A549 (cell line): ENCODE measurements around the gene ITPKB. TPM values are rescaled to one million over a fixed set of nuclear protein-coding genes. Genes with fewer than 3 reads are reported as not detected.

Experiments
- ATAC-seq, 2 experiments: fragments of 200-7000 bp in 1 of 2; fragments of >200 bp in 1 of 2; cut with Nextera tagmentation in 1 of 2; cut with Tn5 transposase in 1 of 2; 3 replicates each; pipeline versions ENCODE4 v1.8.0 to v1.9.1; 2018 to 2020; ENCODE audit warnings: mild to moderate bottlenecking in 1 of 2, moderate library complexity in 1 of 2
- CTCF ChIA-PET: fragments of 300-600 bp; sonication (Branson Sonifier 250); formaldehyde crosslinking; extraction: SDS; loops from one replicate; lab custom pipeline; 2021; ENCODE audit warnings: antibody characterized with exemption, inconsistent platforms; lab: Yijun Ruan, JAX
- POLR2A ChIA-PET: fragments of 350-600 bp; formaldehyde crosslinking; extraction: SDS; loops from one replicate; lab custom pipeline; 2021; ENCODE audit warnings: antibody characterized with exemption, inconsistent platforms; lab: Yijun Ruan, JAX
- DNase-seq, 2 experiments: peaks; one replicate each; pipeline versions ENCODE4 v3.0.0 to v3.0.0-alpha.2; 2011 to 2016; ENCODE audit warnings: low read depth in 1 of 2, low spot score in 1 of 2
- FAIRE-seq: peaks from 2 replicates; lab custom pipeline; 2011; peaks lifted over from hg19 to GRCh38; lab: Jason Lieb, UNC
- H3K27ac ChIP-seq, 2 experiments: fragments of >200 bp; sonication (Bioruptor Twin); formaldehyde crosslinking; 3 replicates each; pipeline ENCODE4 v1.5.1; 2016 to 2017
- H3K4me1 ChIP-seq: fragments of >200 bp; sonication (Bioruptor Twin); formaldehyde crosslinking; 3 replicates; pipeline ENCODE4 v1.6.1; 2016
- H3K4me2 ChIP-seq: fragments of >200 bp; sonication (Bioruptor Twin); formaldehyde crosslinking; 3 replicates; pipeline ENCODE4 v1.6.1; 2016
- H3K4me3 ChIP-seq: fragments of >200 bp; sonication (Bioruptor Twin); formaldehyde crosslinking; 3 replicates; pipeline ENCODE4 v1.5.1; 2016
- H3K9me3 ChIP-seq: fragments of >200 bp; sonication (Bioruptor Twin); formaldehyde crosslinking; 3 replicates; pipeline ENCODE4 v1.6.1; 2016
- BHLHE40 ChIP-seq: IDR thresholded peaks from 2 replicates; pipeline ENCODE4 v1.6.1; 2012; ENCODE audit warnings: low read depth, low read length, inconsistent platforms
- CBX2 ChIP-seq: fragments of 200-600 bp; sonication (generic); IDR thresholded peaks from 2 replicates; pipeline ENCODE4 v1.6.1; 2016; ENCODE audit warnings: low read depth, mild to moderate bottlenecking, borderline replicate concordance
- CHD2 ChIP-seq: fragments of 150-350 bp; IDR thresholded peaks from 2 replicates; pipeline ENCODE4 v1.6.1; 2014; ENCODE audit warnings: low read length; ENCODE audit not compliant: partially characterized antibody
- CHD4 ChIP-seq: fragments of 200-600 bp; sonication (generic); IDR thresholded peaks from 2 replicates; pipeline ENCODE4 v1.6.1; 2016; ENCODE audit warnings: antibody characterized with exemption, mild to moderate bottlenecking, borderline replicate concordance
- EHMT2 ChIP-seq: fragments of 200-600 bp; sonication (generic); IDR thresholded peaks from 2 replicates; pipeline ENCODE4 v1.6.1; 2016; ENCODE audit warnings: antibody characterized with exemption, low read depth, mild to moderate bottlenecking, moderate library complexity
- EP300 ChIP-seq, 2 experiments: fragments of >200 bp; sonication (Bioruptor Twin); formaldehyde crosslinking; IDR thresholded peaks; 2 replicates in 1 of 2; 3 replicates in 1 of 2; pipeline ENCODE4 v1.6.1; 2016 to 2017
- ESRRA ChIP-seq: fragments of 150-350 bp; IDR thresholded peaks from 2 replicates; pipeline ENCODE4 v1.6.1; 2014; ENCODE audit warnings: mild to moderate bottlenecking, low read length, borderline replicate concordance
- FOSB ChIP-seq: fragments of 250-450 bp; sonication (Bioruptor Pico); IDR thresholded peaks from 2 replicates; pipeline ENCODE4 v1.5.0; 2020; ENCODE audit warnings: mild to moderate bottlenecking, moderate library complexity
- FOXS1 ChIP-seq: fragments of 250-450 bp; sonication (Bioruptor Pico); IDR thresholded peaks from 2 replicates; pipeline ENCODE4 v1.5.0; 2020; ENCODE audit warnings: mild to moderate bottlenecking, moderate library complexity
- HEYL ChIP-seq: fragments of 250-450 bp; sonication (Bioruptor Pico); IDR thresholded peaks from 2 replicates; pipeline ENCODE4 v1.8.0; 2021; ENCODE audit warnings: mild to moderate bottlenecking, moderate library complexity
- HOXA7 ChIP-seq: fragments of 250-450 bp; sonication (Bioruptor Pico); IDR thresholded peaks from 2 replicates; pipeline ENCODE4 v1.5.0; 2020; ENCODE audit warnings: mild to moderate bottlenecking, moderate library complexity
- HOXB13 ChIP-seq: fragments of 250-450 bp; sonication (Bioruptor Pico); IDR thresholded peaks from 2 replicates; pipeline ENCODE4 v1.5.0; 2020; ENCODE audit warnings: low read depth, mild to moderate bottlenecking, moderate library complexity
- JUNB ChIP-seq: fragments of >200 bp; sonication (Bioruptor Twin); formaldehyde crosslinking; IDR thresholded peaks from 2 replicates; pipeline ENCODE4 v1.6.1; 2016
- NFE2L2 ChIP-seq: fragments of 150-350 bp; conservative IDR thresholded peaks from 2 replicates; pipeline ENCODE4 v1.6.1; 2014; ENCODE audit warnings: low read length
- POLR2A ChIP-seq: IDR thresholded peaks from 2 replicates; pipeline ENCODE4 v1.6.1; 2012; ENCODE audit warnings: mild to moderate bottlenecking, low read length
- RAD21 ChIP-seq, 2 experiments: fragments of >200 bp in 1 of 2; sonication (Bioruptor Twin) in 1 of 2; formaldehyde crosslinking in 1 of 2; IDR thresholded peaks in 1 of 2; conservative IDR thresholded peaks in 1 of 2; 2 replicates in 1 of 2; 3 replicates in 1 of 2; pipeline ENCODE4 v1.6.1; 2012 to 2018; ENCODE audit warnings: inconsistent platforms in 1 of 2
- RCOR1 ChIP-seq: fragments of 150-350 bp; IDR thresholded peaks from 2 replicates; pipeline ENCODE4 v1.6.1; 2014; ENCODE audit warnings: antibody characterized with exemption, low read length, low read depth
- RNF2 ChIP-seq: fragments of 200-600 bp; sonication (generic); IDR thresholded peaks from 2 replicates; pipeline ENCODE4 v1.6.1; 2016; ENCODE audit warnings: low read depth, mild to moderate bottlenecking, antibody characterized with exemption, moderate library complexity, borderline replicate concordance
- SMC3 ChIP-seq: fragments of >200 bp; sonication (Bioruptor Twin); formaldehyde crosslinking; IDR thresholded peaks from 3 replicates; pipeline ENCODE4 v1.6.1; 2018; ENCODE audit warnings: inconsistent platforms
- SREBF2 ChIP-seq: fragments of 450-650 bp; IDR thresholded peaks from 2 replicates; pipeline ENCODE4 v1.6.1; 2014; ENCODE audit warnings: mild to moderate bottlenecking, moderate library complexity
- TP53 ChIP-seq: fragments of 250-450 bp; sonication (Bioruptor Pico); IDR thresholded peaks from 2 replicates; pipeline ENCODE4 v1.5.0; 2021; ENCODE audit warnings: mild to moderate bottlenecking, moderate library complexity
- WGBS: methylation state at CpG from one replicate; pipeline ENCODE4 v1.1.6; 2017; ENCODE audit errors: missing lambda C conversion rate; 5-methylcytosine and 5-hydroxymethylcytosine counted together
- polyA plus RNA-seq, 4 experiments: library from polyadenylated mRNA; depleted of rRNA in 3 of 4; stranded (reverse); fragments of >200 nt; fragmentation: RNase III in 1 of 4; extraction: RNeasy Plus Mini Kit Qiagen cat#74134 plus additional on column Dnase treatment in 1 of 4; gene quantifications; 2 replicates in 3 of 4; 3 replicates in 1 of 4; pipeline ENCODE4 v1.2.3, GENCODE V29; 2011 to 2017
- TF ChIP-seq, protein P1 (sequence below): fragments of 250-450 bp; sonication (Bioruptor Pico); IDR thresholded peaks from 2 replicates; pipeline ENCODE4 v1.5.0; 2021; ENCODE audit warnings: mild to moderate bottlenecking, moderate library complexity, borderline replicate concordance
- TF ChIP-seq, protein P2 (sequence below): fragments of 250-450 bp; sonication (Bioruptor Pico); IDR thresholded peaks from 2 replicates; pipeline ENCODE4 v1.5.0; 2020; ENCODE audit warnings: low read depth, mild to moderate bottlenecking, moderate library complexity
- TF ChIP-seq, protein P3 (sequence below): fragments of >200 bp; sonication (Bioruptor Twin); formaldehyde crosslinking; IDR thresholded peaks from 3 replicates; pipeline ENCODE4 v1.5.1; 2016
- TF ChIP-seq, protein P4 (sequence below): fragments of >200 bp; sonication (Bioruptor Twin); formaldehyde crosslinking; IDR thresholded peaks from 3 replicates; pipeline ENCODE4 v1.6.1; 2016

ITPKB gene
- polyA plus RNA-seq, 2 of the 4 experiments (the other 2 are of a cell fraction): 1.7 to 2.8 TPM

DNA sequence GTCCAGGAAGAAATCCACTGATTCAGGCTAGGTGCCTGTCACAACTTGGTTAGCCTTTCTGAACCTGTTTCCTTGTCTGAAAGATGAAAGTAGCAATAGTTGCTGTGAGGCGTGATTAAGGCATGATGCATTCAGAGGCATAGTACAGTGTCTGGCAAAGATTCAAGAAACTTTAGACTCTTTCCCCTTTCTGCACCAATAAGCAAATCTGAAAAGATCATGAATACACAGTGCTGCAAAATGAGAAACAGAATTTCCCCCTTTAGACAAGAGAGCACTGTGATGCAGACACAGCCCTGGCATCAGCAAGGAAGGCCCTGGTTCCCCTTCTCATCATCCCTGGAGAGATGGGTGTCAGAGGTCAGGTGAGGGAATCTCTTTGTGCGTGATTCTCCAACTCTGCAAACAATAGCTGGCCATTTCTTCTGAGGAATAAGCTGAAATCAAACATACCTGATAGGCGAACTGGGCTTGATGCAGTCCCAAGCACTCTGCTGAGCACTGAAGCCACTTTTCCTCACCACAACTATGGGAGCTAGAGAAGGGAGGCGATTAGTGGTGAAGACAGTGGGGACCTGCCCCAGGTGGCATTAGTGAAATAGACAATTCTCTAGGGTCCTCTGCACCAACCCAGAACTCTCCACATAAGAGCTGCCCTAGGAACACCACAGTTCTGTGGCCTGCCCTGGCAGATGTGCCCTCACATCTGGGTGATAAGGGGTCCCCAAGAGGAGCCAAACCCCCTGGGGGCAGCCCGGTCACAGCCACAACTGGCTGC, 41.7 kb downstream of the ITPKB start:
- no peak overlapping the region for H3K4me2 ChIP-seq
- no peak overlapping the region for H3K4me3 ChIP-seq
- H3K4me1 ChIP-seq: no peaks in the 10 kb centered on the region
- TF ChIP-seq SREBF2 (no peak), FOXS1 (CRISPR knock-in tag) (no peak), HOXB13 (CRISPR knock-in tag) (no peak), SMC3 (no peak), JUNB (no peak), CHD2 (no peak), HEYL (CRISPR knock-in tag) (no peak), EP300 (IDR thresholded peaks at IDR 0.05) (no peak), EHMT2 (no peak), CHD4 (no peak), FOSB (CRISPR knock-in tag) (no peak)
- TF ChIP-seq, protein P1, sequence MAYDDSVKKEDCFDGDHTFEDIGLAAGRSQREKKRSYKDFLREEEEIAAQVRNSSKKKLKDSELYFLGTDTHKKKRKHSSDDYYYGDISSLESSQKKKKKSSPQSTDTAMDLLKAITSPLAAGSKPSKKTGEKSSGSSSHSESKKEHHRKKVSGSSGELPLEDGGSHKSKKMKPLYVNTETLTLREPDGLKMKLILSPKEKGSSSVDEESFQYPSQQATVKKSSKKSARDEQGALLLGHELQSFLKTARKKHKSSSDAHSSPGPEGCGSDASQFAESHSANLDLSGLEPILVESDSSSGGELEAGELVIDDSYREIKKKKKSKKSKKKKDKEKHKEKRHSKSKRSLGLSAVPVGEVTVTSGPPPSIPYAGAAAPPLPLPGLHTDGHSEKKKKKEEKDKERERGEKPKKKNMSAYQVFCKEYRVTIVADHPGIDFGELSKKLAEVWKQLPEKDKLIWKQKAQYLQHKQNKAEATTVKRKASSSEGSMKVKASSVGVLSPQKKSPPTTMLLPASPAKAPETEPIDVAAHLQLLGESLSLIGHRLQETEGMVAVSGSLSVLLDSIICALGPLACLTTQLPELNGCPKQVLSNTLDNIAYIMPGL (CRISPR knock-in tag): no peak
- TF ChIP-seq, protein P2, sequence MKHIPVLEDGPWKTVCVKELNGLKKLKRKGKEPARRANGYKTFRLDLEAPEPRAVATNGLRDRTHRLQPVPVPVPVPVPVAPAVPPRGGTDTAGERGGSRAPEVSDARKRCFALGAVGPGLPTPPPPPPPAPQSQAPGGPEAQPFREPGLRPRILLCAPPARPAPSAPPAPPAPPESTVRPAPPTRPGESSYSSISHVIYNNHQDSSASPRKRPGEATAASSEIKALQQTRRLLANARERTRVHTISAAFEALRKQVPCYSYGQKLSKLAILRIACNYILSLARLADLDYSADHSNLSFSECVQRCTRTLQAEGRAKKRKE (CRISPR knock-in tag): no peak
- WGBS: 57% methylated on average over 4 of the region's 5 CpGs
- DNase-seq: no peak
- CTCF ChIA-PET: interaction anchor here (0.6 to 2.1 kb wide), 6 partner anchors 8 to 369 kb away, joined by 3 to 4 read pairs (median 3); no protein-coding TSS in a partner anchor
- no peak overlapping the region for H3K27ac ChIP-seq
- POLR2A ChIA-PET: no interaction called here
- no peaks in the 10 kb centered on the region for H3K9me3 ChIP-seq
- ATAC-seq: peak; percentile 23 to 27; a peak in 1 of 6 replicates
- FAIRE-seq: no peak

DNA sequence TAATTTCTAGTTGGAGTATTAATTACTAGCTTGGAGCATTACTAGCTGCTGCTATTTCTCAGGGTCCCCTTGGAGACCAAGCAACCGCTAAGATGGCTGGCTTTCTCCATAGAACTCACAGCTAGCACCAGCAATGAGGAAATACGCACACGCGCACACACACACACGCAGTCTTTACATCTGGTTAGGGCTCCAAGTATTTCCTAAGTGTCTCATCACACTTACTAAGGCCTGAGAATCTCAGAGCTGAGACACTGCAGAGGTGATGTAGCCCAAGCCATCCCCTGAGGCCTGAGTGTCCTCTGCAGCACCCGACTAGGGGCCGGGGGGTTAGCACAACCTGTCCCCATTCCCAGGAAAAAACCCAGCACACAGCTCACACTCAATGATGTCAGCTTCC, 42.5 kb downstream of the ITPKB start:
- Histone ChIP-seq H3K27ac (no peak overlapping the region), H3K4me1 (no peaks in the 10 kb centered on the region), H3K4me2 (no peak overlapping the region), H3K4me3 (no peak overlapping the region), H3K9me3 (no peaks in the 10 kb centered on the region)
- no peak for DNase-seq
- ChIA-PET CTCF (interaction anchor here (1.0 kb wide), 4 partner anchors 11 to 29 kb away, joined by 3 read pairs; no protein-coding TSS in a partner anchor), POLR2A (no interaction called here)
- no peak for FAIRE-seq
- TF ChIP-seq RCOR1 (no peak), HOXA7 (no peak), CHD4 (no peak), NFE2L2 (no peak), BHLHE40 (no peak), HEYL (CRISPR knock-in tag) (no peak), CHD2 (no peak), RNF2 (no peak), CBX2 (no peak), ESRRA (no peak), RAD21 (conservative IDR thresholded peaks at IDR 0.05 in 1 of 2, IDR thresholded peaks at IDR 0.05 in 1 of 2) (no peak), POLR2A (no peak), SMC3 (no peak), TP53 (CRISPR knock-in tag) (no peak)
- TF ChIP-seq, protein P1 (CRISPR knock-in tag): no peak
- TF ChIP-seq, protein P3, sequence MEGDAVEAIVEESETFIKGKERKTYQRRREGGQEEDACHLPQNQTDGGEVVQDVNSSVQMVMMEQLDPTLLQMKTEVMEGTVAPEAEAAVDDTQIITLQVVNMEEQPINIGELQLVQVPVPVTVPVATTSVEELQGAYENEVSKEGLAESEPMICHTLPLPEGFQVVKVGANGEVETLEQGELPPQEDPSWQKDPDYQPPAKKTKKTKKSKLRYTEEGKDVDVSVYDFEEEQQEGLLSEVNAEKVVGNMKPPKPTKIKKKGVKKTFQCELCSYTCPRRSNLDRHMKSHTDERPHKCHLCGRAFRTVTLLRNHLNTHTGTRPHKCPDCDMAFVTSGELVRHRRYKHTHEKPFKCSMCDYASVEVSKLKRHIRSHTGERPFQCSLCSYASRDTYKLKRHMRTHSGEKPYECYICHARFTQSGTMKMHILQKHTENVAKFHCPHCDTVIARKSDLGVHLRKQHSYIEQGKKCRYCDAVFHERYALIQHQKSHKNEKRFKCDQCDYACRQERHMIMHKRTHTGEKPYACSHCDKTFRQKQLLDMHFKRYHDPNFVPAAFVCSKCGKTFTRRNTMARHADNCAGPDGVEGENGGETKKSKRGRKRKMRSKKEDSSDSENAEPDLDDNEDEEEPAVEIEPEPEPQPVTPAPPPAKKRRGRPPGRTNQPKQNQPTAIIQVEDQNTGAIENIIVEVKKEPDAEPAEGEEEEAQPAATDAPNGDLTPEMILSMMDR: no peak
- TF ChIP-seq, protein P4, sequence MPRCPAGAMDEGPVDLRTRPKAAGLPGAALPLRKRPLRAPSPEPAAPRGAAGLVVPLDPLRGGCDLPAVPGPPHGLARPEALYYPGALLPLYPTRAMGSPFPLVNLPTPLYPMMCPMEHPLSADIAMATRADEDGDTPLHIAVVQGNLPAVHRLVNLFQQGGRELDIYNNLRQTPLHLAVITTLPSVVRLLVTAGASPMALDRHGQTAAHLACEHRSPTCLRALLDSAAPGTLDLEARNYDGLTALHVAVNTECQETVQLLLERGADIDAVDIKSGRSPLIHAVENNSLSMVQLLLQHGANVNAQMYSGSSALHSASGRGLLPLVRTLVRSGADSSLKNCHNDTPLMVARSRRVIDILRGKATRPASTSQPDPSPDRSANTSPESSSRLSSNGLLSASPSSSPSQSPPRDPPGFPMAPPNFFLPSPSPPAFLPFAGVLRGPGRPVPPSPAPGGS: no peak
- ATAC-seq: no peak
- 87% methylated on average over 7 of the region's 7 CpGs for WGBS
